ENCODE results near the gene NLE1.
"Not testable (repeated sequence)": the region's sequence is repeated elsewhere in the genome, so short reads cannot be mapped to it uniquely, and the experiment has no call there.

The NLE1 gene

GRCh38 chr17:35121315-35121714 is 20.8 kb downstream of the NLE1 start, which contains the start of gene FNDC8:
TSS of gene FNDC8 (plus strand) at chr17:35121615. CDS start at chr17:35121694, 79 bp downstream.
- no peak for TF ChIP-seq CTCF (IDR thresholded peaks at IDR 0.05; ENCODE audit: extremely low read depth, missing control alignments)
- no peak for DNase-seq (ENCODE audit: low spot score)

- DNase-seq (ENCODE audit: low spot score) = peak; percentile 94
- peak; percentile 95 for TF ChIP-seq CTCF (IDR thresholded peaks at IDR 0.05; ENCODE audit: extremely low read depth, missing control alignments)
Measured at GRCh38 chr17:35119370-35120165, 22.5 kb downstream of the NLE1 start, which contains the start of gene RAD51D. TSS of gene RAD51D (minus strand) at chr17:35119860. CDS start at chr17:35119613, 247 bp downstream.

- DNase-seq (ENCODE audit: low spot score) = no peak
- no peak for TF ChIP-seq CTCF (IDR thresholded peaks at IDR 0.05; ENCODE audit: extremely low read depth, missing control alignments)
Measured at GRCh38 chr17:35117984-35118383, 24.1 kb downstream of the NLE1 start.

- no peak for TF ChIP-seq CTCF (IDR thresholded peaks at IDR 0.05; ENCODE audit: extremely low read depth, missing control alignments)
- DNase-seq (ENCODE audit: low spot score) = no peak
Measured at GRCh38 chr17:35116845-35117244, 25.3 kb downstream of the NLE1 start.

- not testable (repeated sequence) for DNase-seq (ENCODE audit: low spot score)
Measured at GRCh38 chr17:35110791-35111190, 31.3 kb downstream of the NLE1 start.

- no peak for TF ChIP-seq CTCF (IDR thresholded peaks at IDR 0.05; ENCODE audit: extremely low read depth, missing control alignments)
- DNase-seq (ENCODE audit: low spot score) = no peak
Measured at GRCh38 chr17:35104844-35105450, 37.2 kb downstream of the NLE1 start.

GRCh38 chr17:35103271-35103670 is 38.8 kb downstream of the NLE1 start:
- TF ChIP-seq CTCF (IDR thresholded peaks at IDR 0.05; ENCODE audit: extremely low read depth, missing control alignments) = no peak
- DNase-seq (ENCODE audit: low spot score) = no peak
